ENCODE results near the gene MATCAP1. TPM values are rescaled to one million over a fixed set of nuclear protein-coding genes. Genes with fewer than 3 reads are reported as not detected.

MATCAP1 gene
- polyA plus RNA-seq, 1 of the 3 experiments (the other 2 are of a cell fraction) = 68.5 TPM

DNA sequence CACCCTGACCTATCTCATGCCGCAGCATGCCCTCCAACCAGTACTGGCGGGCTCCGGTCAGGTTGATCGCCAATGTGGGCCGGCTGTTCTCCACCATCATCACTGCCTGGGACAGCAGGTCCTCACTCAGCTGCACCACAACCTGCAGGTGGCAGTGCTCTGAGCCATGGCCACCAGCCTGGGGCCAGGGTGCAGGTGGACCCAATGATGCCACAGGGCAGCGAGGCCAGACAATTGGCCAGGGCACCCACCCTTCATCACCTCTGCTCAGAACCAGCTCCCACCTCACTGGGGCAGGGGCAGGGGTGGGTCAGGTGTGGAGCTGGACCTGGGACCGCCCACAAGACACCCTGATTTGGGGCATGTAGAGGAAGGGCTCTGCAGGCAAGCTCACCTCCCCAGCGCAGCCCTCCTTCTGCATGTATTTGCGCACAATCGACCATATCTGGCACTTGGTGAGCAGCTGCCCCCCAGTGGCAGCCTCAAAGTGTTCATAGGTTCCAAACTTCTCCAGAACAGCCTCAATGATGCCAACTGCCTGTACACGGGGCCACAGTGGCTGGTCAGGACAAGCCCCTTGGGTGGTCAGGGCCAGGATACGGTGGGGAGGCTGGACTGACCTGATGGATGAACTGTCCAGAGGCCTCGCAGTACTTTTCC is 4.2 kb downstream of the MATCAP1 start:
- 92% methylated on average over 7 of the region's 13 CpGs for WGBS (ENCODE audit: low lambda C conversion rate)
- no peaks in the 10 kb centered on the region for H3K9me3 ChIP-seq
- CTCF ChIA-PET = interaction anchor here (0.9 to 2.8 kb wide), 8 partner anchors 9 to 226 kb away, joined by 3 to 10 read pairs (median 4); partner anchors contain the start of gene NOL3
- DNase-seq = no peak
- H3K4me2 ChIP-seq = no peak overlapping the region
- no peak overlapping the region for H2AFZ ChIP-seq (ENCODE audit: low read depth)
- H3K27me3 ChIP-seq (ENCODE audit: insufficient read depth) = no peaks in the 10 kb centered on the region
- POLR2A ChIA-PET = interaction anchor here (1.0 kb wide), 1 partner anchor 66 kb away, joined by 4 read pairs; no protein-coding TSS in a partner anchor
- peaks cover 30% of the 10 kb centered on the region for H3K79me2 ChIP-seq (ENCODE audit: insufficient read depth)
- no peak overlapping the region for H3K4me3 ChIP-seq (ENCODE audit: low read depth in 2 of 2, low read length in 1 of 2)
- H3K27ac ChIP-seq (ENCODE audit: low read depth in 2 of 2, low read length in 1 of 2) = no peak overlapping the region; a peak in 1 of 4 replicates
- TF ChIP-seq EP300 (IDR thresholded peaks at IDR 0.05; ENCODE audit: borderline replicate concordance in 1 of 2, low read depth in 1 of 2, low read length in 1 of 2) = no peak
- TF ChIP-seq, protein P1, sequence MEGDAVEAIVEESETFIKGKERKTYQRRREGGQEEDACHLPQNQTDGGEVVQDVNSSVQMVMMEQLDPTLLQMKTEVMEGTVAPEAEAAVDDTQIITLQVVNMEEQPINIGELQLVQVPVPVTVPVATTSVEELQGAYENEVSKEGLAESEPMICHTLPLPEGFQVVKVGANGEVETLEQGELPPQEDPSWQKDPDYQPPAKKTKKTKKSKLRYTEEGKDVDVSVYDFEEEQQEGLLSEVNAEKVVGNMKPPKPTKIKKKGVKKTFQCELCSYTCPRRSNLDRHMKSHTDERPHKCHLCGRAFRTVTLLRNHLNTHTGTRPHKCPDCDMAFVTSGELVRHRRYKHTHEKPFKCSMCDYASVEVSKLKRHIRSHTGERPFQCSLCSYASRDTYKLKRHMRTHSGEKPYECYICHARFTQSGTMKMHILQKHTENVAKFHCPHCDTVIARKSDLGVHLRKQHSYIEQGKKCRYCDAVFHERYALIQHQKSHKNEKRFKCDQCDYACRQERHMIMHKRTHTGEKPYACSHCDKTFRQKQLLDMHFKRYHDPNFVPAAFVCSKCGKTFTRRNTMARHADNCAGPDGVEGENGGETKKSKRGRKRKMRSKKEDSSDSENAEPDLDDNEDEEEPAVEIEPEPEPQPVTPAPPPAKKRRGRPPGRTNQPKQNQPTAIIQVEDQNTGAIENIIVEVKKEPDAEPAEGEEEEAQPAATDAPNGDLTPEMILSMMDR (IDR thresholded peaks at IDR 0.05) = peak; percentile 30; the same call in 1 of the 2 replicates
- no peaks in the 10 kb centered on the region for H3K9me2 ChIP-seq
- H4K20me1 ChIP-seq (ENCODE audit: insufficient read depth) = peaks cover 10% of the 10 kb centered on the region
- peaks cover 12 to 51% of the 10 kb centered on the region in 2 experiments; a peak in 3 of 4 replicates for H3K4me1 ChIP-seq (ENCODE audit: control insufficient read depth in 1 of 2, insufficient read depth in 2 of 2, low read depth in 1 of 2, low read length in 1 of 2)
- H3K9ac ChIP-seq = no peak overlapping the region
- H3K36me3 ChIP-seq (replicated peaks in 1 of 2; ENCODE audit: control insufficient read depth in 1 of 2, insufficient read depth in 2 of 2, low read length in 1 of 2) = peaks cover 6 to 8% of the 10 kb centered on the region in 2 experiments
- peaks cover 32% of the 10 kb centered on the region for H3F3A ChIP-seq (replicated peaks; ENCODE audit: insufficient read depth)

DNA sequence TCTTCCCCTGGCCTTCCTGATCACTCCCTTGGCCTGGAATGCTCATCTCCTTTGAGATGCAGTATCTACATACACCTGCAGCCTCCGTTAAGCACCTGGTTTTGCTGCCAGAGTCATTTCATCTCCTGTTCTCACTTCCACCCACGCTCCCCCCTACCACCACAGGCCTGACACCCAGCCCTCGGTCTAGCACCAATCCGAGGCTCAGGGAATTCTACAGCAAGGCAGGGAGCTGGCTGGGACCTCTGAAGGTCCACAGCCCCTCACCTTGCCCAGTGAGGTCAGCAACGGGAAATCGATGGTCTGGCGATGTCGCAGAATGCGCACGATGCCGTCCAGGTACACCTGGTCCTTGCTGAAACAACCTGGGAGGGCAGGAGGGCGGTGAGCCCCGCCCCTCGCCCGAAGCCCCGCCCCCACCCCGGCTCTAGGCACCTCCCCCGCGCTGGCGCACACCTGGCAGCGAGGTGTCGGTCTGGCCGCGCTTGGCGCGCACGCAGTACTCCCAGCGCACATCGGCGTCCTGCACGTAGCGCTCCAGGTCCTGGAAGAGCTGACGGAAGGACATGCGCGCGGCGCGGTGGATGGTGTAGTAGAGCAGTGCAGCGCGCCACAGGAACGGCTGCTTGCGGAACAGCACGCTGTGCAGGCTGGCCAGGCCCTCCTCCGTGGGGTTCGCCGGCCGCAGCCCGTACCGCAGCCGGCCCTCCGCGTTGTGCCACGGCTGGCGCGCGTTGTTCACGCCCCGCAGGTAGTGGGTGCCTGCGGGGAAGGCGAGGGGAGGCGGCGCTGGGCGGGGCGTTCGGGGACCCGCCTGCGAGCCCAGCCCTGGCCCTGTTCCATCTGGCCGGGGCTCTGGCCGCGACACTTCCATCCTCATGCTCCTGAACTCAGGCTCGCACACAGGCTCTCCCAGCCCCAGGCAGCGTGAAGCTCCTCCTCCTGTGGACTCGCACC is 5.7 kb downstream of the MATCAP1 start:
- peaks cover 10% of the 10 kb centered on the region for H4K20me1 ChIP-seq (ENCODE audit: insufficient read depth)
- 42% methylated on average over 23 of the region's 73 CpGs for WGBS (ENCODE audit: low lambda C conversion rate)
- H3K27me3 ChIP-seq (ENCODE audit: insufficient read depth) = no peaks in the 10 kb centered on the region
- H3K36me3 ChIP-seq (replicated peaks in 1 of 2; ENCODE audit: control insufficient read depth in 1 of 2, insufficient read depth in 2 of 2, low read length in 1 of 2) = peaks cover 6 to 8% of the 10 kb centered on the region in 2 experiments
- H3K27ac ChIP-seq (ENCODE audit: low read depth in 2 of 2, low read length in 1 of 2) = peak overlapping the region in 1 of 2 experiments; percentile 64; a peak in 1 of 4 replicates
- no peak overlapping the region for H2AFZ ChIP-seq (ENCODE audit: low read depth)
- H3K4me1 ChIP-seq (ENCODE audit: control insufficient read depth in 1 of 2, insufficient read depth in 2 of 2, low read depth in 1 of 2, low read length in 1 of 2) = peaks cover 21 to 54% of the 10 kb centered on the region in 2 experiments
- peak overlapping the region in 1 of 2 experiments; percentile 45; a peak in 3 of 4 replicates for H3K4me3 ChIP-seq (ENCODE audit: low read depth in 2 of 2, low read length in 1 of 2)
- ChIA-PET POLR2A (interaction anchor here (0.6 to 2.6 kb wide), 5 partner anchors 9 to 27 kb away, joined by 3 to 11 read pairs (median 3); partner anchors contain the start of genes B3GNT9, FBXL8 and TRADD), CTCF (interaction anchor here (0.9 to 2.8 kb wide), 12 partner anchors 11 to 224 kb away, joined by 3 to 11 read pairs (median 4); no protein-coding TSS in a partner anchor)
- H3K4me2 ChIP-seq = peak overlapping the region; percentile 61; the same call in 1 of the 2 replicates
- peak; percentile 88 for DNase-seq
- H3K9me3 ChIP-seq = no peaks in the 10 kb centered on the region
- peaks cover 39% of the 10 kb centered on the region for H3F3A ChIP-seq (replicated peaks; ENCODE audit: insufficient read depth)
- H3K79me2 ChIP-seq (ENCODE audit: insufficient read depth) = peaks cover 26% of the 10 kb centered on the region
- no peak overlapping the region for H3K9ac ChIP-seq
- H3K9me2 ChIP-seq = no peaks in the 10 kb centered on the region
- no peak for TF ChIP-seq MEF2A (IDR thresholded peaks at IDR 0.05; ENCODE audit: borderline replicate concordance, low read depth)
- TF ChIP-seq, protein P2, sequence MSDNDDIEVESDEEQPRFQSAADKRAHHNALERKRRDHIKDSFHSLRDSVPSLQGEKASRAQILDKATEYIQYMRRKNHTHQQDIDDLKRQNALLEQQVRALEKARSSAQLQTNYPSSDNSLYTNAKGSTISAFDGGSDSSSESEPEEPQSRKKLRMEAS (IDR thresholded peaks at IDR 0.05; ENCODE audit: low read depth) = no peak
- no peak for TF ChIP-seq EZH2phosphoT487 (IDR thresholded peaks at IDR 0.05; ENCODE audit: borderline replicate concordance, low read depth)
- no peak for TF ChIP-seq JUND (IDR thresholded peaks at IDR 0.05)
- no peak for TF ChIP-seq SMC3 (IDR thresholded peaks at IDR 0.05; ENCODE audit: low read depth, low read length)
- peak; percentile 47; the same call in 1 of the 2 replicates for TF ChIP-seq NRF1 (IDR thresholded peaks at IDR 0.05; ENCODE audit: low read depth, low read length)
- no peak for TF ChIP-seq RXRA (IDR thresholded peaks at IDR 0.05; ENCODE audit: borderline replicate concordance, low read depth)
- no peak for TF ChIP-seq EP300 (IDR thresholded peaks at IDR 0.05; ENCODE audit: borderline replicate concordance in 1 of 2, low read depth in 1 of 2, low read length in 1 of 2)
- no peak for TF ChIP-seq YY1 (IDR thresholded peaks at IDR 0.05; ENCODE audit: low read depth)
- TF ChIP-seq MXI1 (IDR thresholded peaks at IDR 0.05; ENCODE audit: low read depth, low read length) = peak; percentile 49
- TF ChIP-seq, protein P1 (IDR thresholded peaks at IDR 0.05) = no peak
- TF ChIP-seq TCF12 (IDR thresholded peaks at IDR 0.05) = no peak
- TF ChIP-seq NFIC (IDR thresholded peaks at IDR 0.05; ENCODE audit: borderline replicate concordance) = 0 out of 2 replicates have a peak, but pooled peaks have one; percentile 21
- TF ChIP-seq, protein P3, sequence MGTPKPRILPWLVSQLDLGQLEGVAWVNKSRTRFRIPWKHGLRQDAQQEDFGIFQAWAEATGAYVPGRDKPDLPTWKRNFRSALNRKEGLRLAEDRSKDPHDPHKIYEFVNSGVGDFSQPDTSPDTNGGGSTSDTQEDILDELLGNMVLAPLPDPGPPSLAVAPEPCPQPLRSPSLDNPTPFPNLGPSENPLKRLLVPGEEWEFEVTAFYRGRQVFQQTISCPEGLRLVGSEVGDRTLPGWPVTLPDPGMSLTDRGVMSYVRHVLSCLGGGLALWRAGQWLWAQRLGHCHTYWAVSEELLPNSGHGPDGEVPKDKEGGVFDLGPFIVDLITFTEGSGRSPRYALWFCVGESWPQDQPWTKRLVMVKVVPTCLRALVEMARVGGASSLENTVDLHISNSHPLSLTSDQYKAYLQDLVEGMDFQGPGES (IDR thresholded peaks at IDR 0.05; ENCODE audit: low read depth, low read length) = no peak
- TF ChIP-seq FOSL2 (IDR thresholded peaks at IDR 0.05; ENCODE audit: borderline replicate concordance, low read depth) = no peak
- TF ChIP-seq FOXM1 (IDR thresholded peaks at IDR 0.05; ENCODE audit: low read depth) = no peak
- TF ChIP-seq RAD21 (IDR thresholded peaks at IDR 0.05; ENCODE audit: low read length) = no peak
- no peak for TF ChIP-seq CHD2 (IDR thresholded peaks at IDR 0.05; ENCODE audit: low read length, partially characterized antibody)

Measured in SK-N-SH (cell line).